NB4 (cell line): ENCODE measurements around the gene RYR2.

Experiments
- TF ChIP-seq, protein P1 (sequence below): IDR thresholded peaks from 2 replicates; pipeline ENCODE4 v1.6.1; 2011; ENCODE audit warnings: low read depth, low read length
- TF ChIP-seq, protein P2 (sequence below): IDR thresholded peaks from one replicate; pipeline ENCODE4 v1.5.1; 2012; ENCODE audit warnings: low read depth, low read length

DNA sequence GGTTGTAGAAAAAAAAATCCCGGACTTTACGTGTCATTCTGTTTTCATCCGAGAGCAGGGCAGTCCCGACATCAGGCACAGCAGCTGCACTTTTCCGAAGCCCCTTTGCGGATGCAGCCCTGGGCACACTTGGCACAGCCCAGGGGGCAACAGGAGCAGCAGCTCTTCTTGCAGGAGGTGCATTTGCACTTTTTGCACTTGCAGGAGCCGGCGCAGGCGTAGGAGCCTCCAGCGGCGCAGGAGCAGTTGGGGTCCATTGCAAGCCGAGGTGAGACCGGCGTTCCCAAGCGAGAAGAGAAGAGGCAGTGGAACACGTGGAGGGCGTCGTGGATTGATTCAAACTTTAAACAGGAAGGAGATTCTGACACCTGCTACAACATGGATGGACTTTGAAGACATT is 37.9 kb upstream of the RYR2 start, which contains the start of gene MT1HL1:
- TF ChIP-seq, protein P1, sequence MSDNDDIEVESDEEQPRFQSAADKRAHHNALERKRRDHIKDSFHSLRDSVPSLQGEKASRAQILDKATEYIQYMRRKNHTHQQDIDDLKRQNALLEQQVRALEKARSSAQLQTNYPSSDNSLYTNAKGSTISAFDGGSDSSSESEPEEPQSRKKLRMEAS: no peak
- TF ChIP-seq, protein P2, sequence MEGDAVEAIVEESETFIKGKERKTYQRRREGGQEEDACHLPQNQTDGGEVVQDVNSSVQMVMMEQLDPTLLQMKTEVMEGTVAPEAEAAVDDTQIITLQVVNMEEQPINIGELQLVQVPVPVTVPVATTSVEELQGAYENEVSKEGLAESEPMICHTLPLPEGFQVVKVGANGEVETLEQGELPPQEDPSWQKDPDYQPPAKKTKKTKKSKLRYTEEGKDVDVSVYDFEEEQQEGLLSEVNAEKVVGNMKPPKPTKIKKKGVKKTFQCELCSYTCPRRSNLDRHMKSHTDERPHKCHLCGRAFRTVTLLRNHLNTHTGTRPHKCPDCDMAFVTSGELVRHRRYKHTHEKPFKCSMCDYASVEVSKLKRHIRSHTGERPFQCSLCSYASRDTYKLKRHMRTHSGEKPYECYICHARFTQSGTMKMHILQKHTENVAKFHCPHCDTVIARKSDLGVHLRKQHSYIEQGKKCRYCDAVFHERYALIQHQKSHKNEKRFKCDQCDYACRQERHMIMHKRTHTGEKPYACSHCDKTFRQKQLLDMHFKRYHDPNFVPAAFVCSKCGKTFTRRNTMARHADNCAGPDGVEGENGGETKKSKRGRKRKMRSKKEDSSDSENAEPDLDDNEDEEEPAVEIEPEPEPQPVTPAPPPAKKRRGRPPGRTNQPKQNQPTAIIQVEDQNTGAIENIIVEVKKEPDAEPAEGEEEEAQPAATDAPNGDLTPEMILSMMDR: no peak
